HEK293T (cell line): ENCODE results near the gene ANKRD7.

Source experiments
- BHLHE40 ChIP-seq: fragments of 450-650 bp; IDR thresholded peaks from 2 replicates; pipeline ENCODE4 v1.6.1; 2016; ENCODE audit warnings: mild to moderate bottlenecking, moderate library complexity, borderline replicate concordance
- CTBP1 ChIP-seq: fragments of 450-650 bp; IDR thresholded peaks from 2 replicates; pipeline ENCODE4 v1.6.1; 2016; ENCODE audit warnings: borderline replicate concordance
- FOXA1 ChIP-seq: fragments of 450-650 bp; IDR thresholded peaks from 2 replicates; pipeline ENCODE4 v1.6.1; 2016; ENCODE audit warnings: mild to moderate bottlenecking
- FOXK2 ChIP-seq: fragments of 450-650 bp; IDR thresholded peaks from 2 replicates; pipeline ENCODE4 v1.6.1; 2016; ENCODE audit warnings: mild to moderate bottlenecking
- HDGF ChIP-seq: fragments of 450-650 bp; IDR thresholded peaks from 2 replicates; pipeline ENCODE4 v1.6.1; 2017; ENCODE audit warnings: antibody characterized with exemption, borderline replicate concordance
- L3MBTL2 ChIP-seq: fragments of 450-650 bp; conservative IDR thresholded peaks from 2 replicates; pipeline ENCODE4 v1.6.1; 2016; ENCODE audit warnings: mild to moderate bottlenecking
- NFRKB ChIP-seq: fragments of 450-650 bp; IDR thresholded peaks from 2 replicates; pipeline ENCODE4 v1.6.1; 2016; ENCODE audit warnings: mild to moderate bottlenecking, moderate library complexity
- SP1 ChIP-seq: fragments of 450-650 bp; IDR thresholded peaks from 2 replicates; pipeline ENCODE4 v1.6.1; 2017
- SUZ12 ChIP-seq: fragments of 450-650 bp; IDR thresholded peaks from 2 replicates; pipeline ENCODE4 v1.6.1; 2016; ENCODE audit warnings: mild to moderate bottlenecking
- ZNF384 ChIP-seq: fragments of 450-650 bp; IDR thresholded peaks from 2 replicates; pipeline ENCODE4 v1.6.1; 2016
- TF ChIP-seq, protein P1 (sequence below): fragments of 450-650 bp; IDR thresholded peaks from 2 replicates; pipeline ENCODE4 v1.6.1; 2016

DNA sequence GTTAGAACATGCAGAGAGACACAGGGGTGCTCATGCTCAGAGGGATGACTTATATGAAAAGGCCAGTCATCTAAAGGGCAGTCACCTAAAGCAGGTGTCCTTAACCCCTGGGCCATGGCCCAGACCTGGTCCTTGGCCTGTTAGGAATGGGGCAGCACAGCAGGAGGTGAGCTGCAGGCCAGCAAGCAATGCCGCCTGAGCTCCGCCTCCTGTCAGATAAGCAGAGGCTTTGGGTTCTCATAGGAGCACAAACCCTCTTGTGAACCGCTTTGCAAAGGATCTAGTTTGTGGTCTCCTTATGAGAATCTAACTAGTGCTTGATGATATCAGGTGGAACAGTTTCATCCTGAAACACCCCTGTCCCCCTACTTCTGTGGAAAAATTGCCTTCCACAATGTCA is 14.5 kb downstream of the ANKRD7 start:
- TF ChIP-seq L3MBTL2 (no peak), FOXA1 (no peak), CTBP1 (no peak), NFRKB (no peak), SUZ12 (no peak), BHLHE40 (no peak), FOXK2 (no peak), SP1 (no peak), HDGF (no peak), ZNF384 (no peak)
- TF ChIP-seq, protein P1, sequence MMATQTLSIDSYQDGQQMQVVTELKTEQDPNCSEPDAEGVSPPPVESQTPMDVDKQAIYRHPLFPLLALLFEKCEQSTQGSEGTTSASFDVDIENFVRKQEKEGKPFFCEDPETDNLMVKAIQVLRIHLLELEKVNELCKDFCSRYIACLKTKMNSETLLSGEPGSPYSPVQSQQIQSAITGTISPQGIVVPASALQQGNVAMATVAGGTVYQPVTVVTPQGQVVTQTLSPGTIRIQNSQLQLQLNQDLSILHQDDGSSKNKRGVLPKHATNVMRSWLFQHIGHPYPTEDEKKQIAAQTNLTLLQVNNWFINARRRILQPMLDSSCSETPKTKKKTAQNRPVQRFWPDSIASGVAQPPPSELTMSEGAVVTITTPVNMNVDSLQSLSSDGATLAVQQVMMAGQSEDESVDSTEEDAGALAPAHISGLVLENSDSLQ: no peak
